Heart left ventricle (tissue), 16 donors: ENCODE data around the gene TRIM6. TPM values are rescaled to one million over a fixed set of nuclear protein-coding genes. Genes with fewer than 3 reads are reported as not detected.
A peak's percentile ranks its signal among the peaks of the same experiment; 100 is the strongest.

Experiments
- ATAC-seq, 4 donors: fragments of 200-7000 bp; cut with Tn5 transposase; one replicate each; pipeline ENCODE4 v1.9.1; 2020 to 2022; ENCODE audit warnings: moderate library complexity in 4 of 4, mild to moderate bottlenecking in 3 of 4, moderate number of reproducible peaks in 1 of 4
- DNase-seq, 5 donors: peaks; one replicate each; pipeline ENCODE4 v3.0.0-alpha.2; 2020
- H3K27ac ChIP-seq, 12 donors: fragments of 200-600 bp; sonication (generic) in 4 of 12; one replicate each; pipeline versions ENCODE4 v1.5.0 to v1.8.0; 2016 to 2022; ENCODE audit warnings: mild to moderate bottlenecking in 2 of 12
- H3K27me3 ChIP-seq, 9 donors: fragments of 200-600 bp; sonication (generic) in 2 of 9; one replicate each; pipeline versions ENCODE4 v1.5.1 to v1.8.0; 2016 to 2022; ENCODE audit warnings: mild to moderate bottlenecking in 3 of 9
- H3K36me3 ChIP-seq, 9 donors: fragments of 200-600 bp; sonication (generic) in 2 of 9; one replicate each; pipeline versions ENCODE4 v1.5.0 to v1.8.0; 2018 to 2022; ENCODE audit warnings: mild to moderate bottlenecking in 2 of 9
- H3K4me1 ChIP-seq, 12 donors: fragments of 200-600 bp; sonication (generic) in 4 of 12; one replicate each; pipeline versions ENCODE4 v1.5.0 to v1.8.0; 2016 to 2022; ENCODE audit warnings: mild to moderate bottlenecking in 3 of 12
- H3K4me3 ChIP-seq, 12 donors: fragments of 200-600 bp; sonication (generic) in 4 of 12; one replicate each; pipeline versions ENCODE4 v1.5.0 to v1.8.0; 2017 to 2022; ENCODE audit warnings: mild to moderate bottlenecking in 9 of 12, moderate library complexity in 4 of 12
- H3K9me3 ChIP-seq, 12 donors: fragments of 200-600 bp; sonication (generic) in 4 of 12; one replicate each; pipeline versions ENCODE4 v1.5.0 to v1.8.0; 2016 to 2022; ENCODE audit warnings: mild to moderate bottlenecking in 1 of 12
- CTCF ChIP-seq, 12 donors: fragments of 200-600 bp; sonication (generic) in 4 of 12; IDR thresholded peaks; one replicate each; pipeline versions ENCODE4 v1.5.0 to v1.8.0; 2018 to 2022; ENCODE audit warnings: antibody characterized with exemption in 12 of 12, mild to moderate bottlenecking in 5 of 12
- POLR2A ChIP-seq, 2 donors: fragments of 450-650 bp; IDR thresholded peaks; one replicate each; pipeline ENCODE4 v1.6.1; 2017; ENCODE audit warnings: antibody characterized with exemption in 2 of 2, mild to moderate bottlenecking in 2 of 2, moderate library complexity in 2 of 2
- WGBS, 4 donors: extraction: QIAGEN DNeasy Blood & Tissue Kit in 2 of 4; methylation state at CpG; one replicate each; pipeline versions ENCODE4 v1.1.5 to v1.1.7; 2013 to 2018; 5-methylcytosine and 5-hydroxymethylcytosine counted together
- intact Hi-C, 10 donors: fragments of 100-400 bp; cut with DNase I; formaldehyde crosslinking; loops; one replicate each; pipeline versions ENCODE4 v1.11.1 to v1.14.2; 2022
- polyA plus RNA-seq, 2 donors: library from polyadenylated mRNA; stranded (reverse); fragments of 200-250 nt; gene quantifications; one replicate each; pipeline ENCODE4 v1.2.3, GENCODE V29; 2013
- total RNA-seq, 9 donors: library from RNA; depleted of rRNA in 2 of 9; stranded (reverse); fragments of >200 nt in 2 of 9; fragmentation: NEBNext Ultra II Directional in 3 of 9; extraction: Animal tissue kit (Norgen Biotek cat#: 25700) in 3 of 9; gene quantifications; one replicate each; pipeline versions ENCODE4 v1.1.0 to v1.2.4, GENCODE V29; 2016 to 2023
- donor health status: ischemic (EF 13 %, LVEDD 7.1; RV severe dilation, severe dysfunction).
- donor health status: healthy with polysubstance abuse.
- donor health status: DM: no; HTN: yes; CAD: no.
- donor health status: DM: no; HTN: no; CAD: no.
- donor health status: ischemic (EF 25% LVEDD 6.9; RV normal size, moderate dysfunction).
- donor health status: ischemic (EF 25% LVEDD 5.7; RV mildly dilated, moderate dysfunction).
- donor health status: healthy.
- donor health status: DM: yes; HTN: yes; CAD: no.
- donor health status: ischemic (EF 35%, LVEDD 5.7; RV mildly dilated, moderate dysfunction).
- donor health status: nonischemic (EF 11% LVEDD 7.7; RV severe dilation, severe dysfunction).
- donor health status: DM: yes; HTN: yes; CAD: no.
- donor health status: PGD.
- donor health status: ischemic (EF 29% LVEDD 5.4; RV normal size, mild dysfunction).
- donor health status: nonischemic (EF 23%, LVEDD 6.1; RV moderate dilation, normal function).

TRIM6 gene
- total and polyA plus RNA-seq, 11 donors, result 0.39 to 2.4 (median 1.0) TPM

DNA sequence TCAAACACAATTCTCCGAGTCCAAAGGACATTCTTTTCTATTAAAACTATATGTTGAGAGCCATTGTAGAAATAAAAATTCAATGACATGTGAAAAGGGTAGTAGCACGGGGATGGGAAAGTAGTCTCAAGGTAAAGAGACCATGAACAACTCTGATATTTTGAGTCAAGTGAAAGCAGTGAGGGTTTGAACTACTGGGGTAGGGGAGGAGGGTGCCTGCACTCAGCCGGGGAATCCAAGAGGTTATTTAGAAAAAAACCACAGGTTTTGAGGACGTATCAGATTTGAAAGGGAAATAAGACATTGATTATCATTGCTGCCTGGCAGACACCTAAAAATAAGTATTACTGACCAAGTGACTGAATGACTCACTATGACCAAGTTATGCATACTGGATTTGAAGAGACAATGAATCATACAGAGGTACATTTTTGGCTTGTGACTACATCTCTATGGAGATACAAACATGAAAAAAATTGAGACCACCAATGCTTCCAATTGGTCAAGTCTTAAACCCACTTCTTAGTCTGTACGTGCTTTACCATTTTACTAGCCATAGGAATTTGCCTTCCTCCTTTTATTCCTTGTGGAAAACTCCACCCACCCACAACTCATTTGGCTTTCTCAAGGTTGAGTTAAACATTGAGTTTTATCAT, 45.9 kb upstream of the TRIM6 start:
- H3K27me3 ChIP-seq, result no peaks in the 10 kb centered on the region
- TF ChIP-seq POLR2A (IDR thresholded peaks at IDR 0.05) (no peak), CTCF (IDR thresholded peaks at IDR 0.05) (no peak)
- 61 to 80% (median 68%) methylated on average over 5 of the region's 5 CpGs for WGBS, 4 donors
- ATAC-seq, result no peak
- H3K36me3 ChIP-seq, result no peaks in the 10 kb centered on the region
- no peak overlapping the region for H3K27ac ChIP-seq
- intact Hi-C loops, result loop anchor here in 4 of 10 donors (10.0 kb wide), 1 partner anchor 76 kb away; no protein-coding TSS in a partner anchor
- H3K9me3 ChIP-seq, result no peaks in the 10 kb centered on the region
- no peak overlapping the region for H3K4me3 ChIP-seq
- no peaks in the 10 kb centered on the region for H3K4me1 ChIP-seq
- no peak for DNase-seq

DNA sequence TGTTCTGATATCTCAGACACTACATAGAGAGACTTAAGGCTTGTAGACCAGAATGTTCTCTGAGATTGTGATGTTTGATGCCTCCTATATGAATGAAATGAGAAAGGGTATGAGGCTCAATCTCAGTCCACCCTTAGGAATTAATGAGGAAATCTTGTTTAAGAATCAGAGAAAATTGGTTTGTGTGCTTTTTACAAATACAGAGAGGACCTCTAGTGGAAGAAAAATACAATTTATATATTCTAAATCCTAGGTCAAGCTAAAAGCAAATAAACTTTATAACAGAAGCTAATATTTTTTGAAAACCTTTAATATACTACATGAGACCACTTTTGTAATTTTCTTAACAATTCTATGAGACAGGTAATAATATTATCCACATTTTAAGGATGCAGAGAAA, 43.1 kb upstream of the TRIM6 start:
- no peak for ATAC-seq
- Histone ChIP-seq H3K4me3 (no peak overlapping the region), H3K9me3 (no peaks in the 10 kb centered on the region), H3K36me3 (no peaks in the 10 kb centered on the region), H3K27ac (no peak overlapping the region), H3K27me3 (no peaks in the 10 kb centered on the region), H3K4me1 (no peaks in the 10 kb centered on the region)
- DNase-seq, result no peak
- TF ChIP-seq POLR2A (IDR thresholded peaks at IDR 0.05) (no peak), CTCF (IDR thresholded peaks at IDR 0.05) (peak in 5 of 12 donors; percentile 21 to 45 (median 33))
- intact Hi-C loops, result loop anchor here in 5 of 10 donors (2.0 to 10.0 kb wide), 2 partner anchors 77 to 79 kb away; no protein-coding TSS in a partner anchor

DNA sequence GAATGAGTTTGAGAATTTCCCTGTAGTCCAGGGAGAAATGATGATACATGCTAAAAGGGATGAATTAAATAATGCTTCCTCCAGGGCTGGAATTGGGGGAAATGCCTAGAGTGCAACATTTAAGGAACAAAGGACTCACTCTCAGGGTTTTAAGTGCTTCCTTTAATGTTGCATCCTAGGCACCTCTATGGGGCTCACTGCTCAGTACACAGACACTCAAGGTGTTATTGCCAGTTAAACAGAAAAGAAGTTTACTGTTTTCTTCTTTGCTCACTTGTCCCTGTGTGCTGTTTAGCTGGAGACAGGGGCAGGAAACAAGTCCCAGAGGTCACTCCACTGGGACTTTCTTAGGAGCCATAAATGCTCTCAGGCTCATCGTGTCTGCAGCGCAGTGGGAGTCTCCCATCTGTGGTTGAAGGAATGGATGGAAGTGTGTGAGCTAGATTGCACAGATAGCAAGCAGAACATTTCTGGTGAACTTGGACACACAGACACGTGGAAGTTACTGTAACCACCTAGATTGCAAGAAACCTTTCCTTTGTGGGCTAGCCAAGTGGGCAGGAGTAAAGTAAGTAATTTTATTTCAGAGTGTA, 39.7 kb upstream of the TRIM6 start:
- no peak for ATAC-seq
- WGBS, 4 donors, result 46 to 52% (median 50%) methylated on average over 3 of the region's 3 CpGs
- Histone ChIP-seq H3K4me3 (no peak overlapping the region), H3K27me3 (no peaks in the 10 kb centered on the region), H3K9me3 (no peaks in the 10 kb centered on the region), H3K4me1 (no peaks in the 10 kb centered on the region), H3K36me3 (no peaks in the 10 kb centered on the region), H3K27ac (no peak overlapping the region)
- no peak for TF ChIP-seq CTCF (IDR thresholded peaks at IDR 0.05)
- no peak for TF ChIP-seq POLR2A (IDR thresholded peaks at IDR 0.05)
- intact Hi-C loops, result loop anchor here in 4 of 10 donors (10.0 kb wide), 1 partner anchor 82 kb away; no protein-coding TSS in a partner anchor
- DNase-seq, result no peak

GRCh38 chr11:5557751-5558150, 38.7 kb upstream of the TRIM6 start:
- no peak for TF ChIP-seq POLR2A (IDR thresholded peaks at IDR 0.05)
- no peak for TF ChIP-seq CTCF (IDR thresholded peaks at IDR 0.05)
- 30 to 67% (median 48%) methylated on average over 3 of the region's 3 CpGs for WGBS, 4 donors
- ATAC-seq (no peak), DNase-seq (no peak)
- Histone ChIP-seq H3K4me3 (no peak overlapping the region), H3K36me3 (no peaks in the 10 kb centered on the region), H3K27me3 (no peaks in the 10 kb centered on the region), H3K27ac (no peak overlapping the region), H3K4me1 (no peaks in the 10 kb centered on the region), H3K9me3 (no peaks in the 10 kb centered on the region)
- intact Hi-C loops, result loop anchor here in 4 of 10 donors (10.0 kb wide), 1 partner anchor 83 kb away; no protein-coding TSS in a partner anchor
